Caki2 (cell line): Measurements from ENCODE around the gene KCTD5. TPM values are rescaled to one million over a fixed set of nuclear protein-coding genes. Genes with fewer than 3 reads are reported as not detected.
"Not testable (repeated sequence)": the region's sequence is repeated elsewhere in the genome, so short reads cannot be mapped to it uniquely, and the experiment has no call there.

ENCODE experiments used
- DNase-seq: peaks from one replicate; pipeline ENCODE4 v3.0.0-alpha.2; 2015; ENCODE audit warnings: low read depth
- in situ Hi-C: cut with HindIII; loops from 2 replicates; pipeline ENCODE4 v1.10.0; 2016; ENCODE audit warnings: low sequenced_read_pairs, low pct_unique_long_range_greater_than_20kb, mixed read lengths
- total RNA-seq: library from RNA; depleted of rRNA; stranded (reverse); fragments of >200 nt; shearing (Covaris generic); gene quantifications from 2 replicates; pipeline ENCODE4 v1.2.3, GENCODE V29; 2014; ENCODE audit warnings: low replicate concordance

Gene KCTD5
- total RNA-seq, 1 experiment from 2014 or later = 85.6 TPM

GRCh38 chr16:2690852-2691251 lies 8.5 kb downstream of the KCTD5 start:
- in situ Hi-C loops = no loop called here
- no peak for DNase-seq

- in situ Hi-C loops = no loop called here
Measured at GRCh38 chr16:2691491-2692248, 9.3 kb downstream of the KCTD5 start.

GRCh38 chr16:2692251-2692947 lies 10.1 kb downstream of the KCTD5 start:
- no peak for DNase-seq
- in situ Hi-C loops = no loop called here

More at GRCh38 chr16:2691491-2692248, 9.3 kb downstream of the KCTD5 start:
- no peak for DNase-seq

- DNase-seq = peak; percentile 82
- in situ Hi-C loops = no loop called here
Measured at GRCh38 chr16:2692948-2693651, 10.8 kb downstream of the KCTD5 start.

- in situ Hi-C loops, DNase-seq: not testable (repeated sequence)
Measured at GRCh38 chr16:2696601-2697250, 14.4 kb downstream of the KCTD5 start.

GRCh38 chr16:2697401-2697948 lies 15.2 kb downstream of the KCTD5 start:
- DNase-seq = no peak
- in situ Hi-C loops = no loop called here

GRCh38 chr16:2698103-2698870 lies 16.0 kb downstream of the KCTD5 start:
- in situ Hi-C loops = no loop called here
- DNase-seq = no peak

- in situ Hi-C loops = no loop called here
- no peak for DNase-seq
Measured at GRCh38 chr16:2698965-2699750, 16.8 kb downstream of the KCTD5 start.

- DNase-seq = no peak
- in situ Hi-C loops = no loop called here
Measured at GRCh38 chr16:2699791-2700600, 17.7 kb downstream of the KCTD5 start.

- no peak for DNase-seq
- in situ Hi-C loops = no loop called here
Measured at GRCh38 chr16:2700786-2701185, 18.5 kb downstream of the KCTD5 start.

- in situ Hi-C loops = no loop called here
- DNase-seq = no peak
Measured at GRCh38 chr16:2701272-2701671, 18.9 kb downstream of the KCTD5 start.

GRCh38 chr16:2701713-2702437 lies 19.6 kb downstream of the KCTD5 start:
- DNase-seq = no peak
- in situ Hi-C loops = no loop called here

GRCh38 chr16:2702438-2702825 lies 20.1 kb downstream of the KCTD5 start:
- in situ Hi-C loops = no loop called here
- DNase-seq = no peak

- no peak for DNase-seq
- in situ Hi-C loops = no loop called here
Measured at GRCh38 chr16:2702871-2703745, 20.8 kb downstream of the KCTD5 start.
